RPMI8226 (cell line): Measurements from ENCODE around the gene PTPRE.

ENCODE experiments used
- DNase-seq: peaks from one replicate; pipeline ENCODE4 v3.0.0-alpha.2; 2015

PTPRE gene

DNA sequence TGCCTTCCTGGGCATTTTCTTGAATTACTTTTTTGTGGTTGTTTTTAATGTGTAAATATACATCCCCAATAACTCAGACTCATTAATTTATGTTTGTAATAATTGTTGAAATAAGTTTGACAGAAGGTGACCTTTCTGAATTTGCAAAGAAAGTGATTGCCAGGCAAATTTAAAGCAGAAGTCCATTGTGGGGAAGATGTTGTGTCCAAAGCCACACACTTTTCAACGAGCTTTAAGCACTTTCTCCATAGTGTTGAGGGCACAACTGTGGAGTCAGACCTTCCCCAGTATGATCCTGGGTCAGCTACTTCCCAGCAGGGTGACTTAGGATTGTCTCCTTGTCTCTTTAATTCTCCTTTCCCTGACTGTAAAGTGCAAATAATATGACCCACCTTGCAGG is 52.5 kb downstream of the PTPRE start:
- no peak for DNase-seq

GRCh38 chr10:127961071-127961470 is 54.2 kb downstream of the PTPRE start:
- DNase-seq, result no peak

DNA sequence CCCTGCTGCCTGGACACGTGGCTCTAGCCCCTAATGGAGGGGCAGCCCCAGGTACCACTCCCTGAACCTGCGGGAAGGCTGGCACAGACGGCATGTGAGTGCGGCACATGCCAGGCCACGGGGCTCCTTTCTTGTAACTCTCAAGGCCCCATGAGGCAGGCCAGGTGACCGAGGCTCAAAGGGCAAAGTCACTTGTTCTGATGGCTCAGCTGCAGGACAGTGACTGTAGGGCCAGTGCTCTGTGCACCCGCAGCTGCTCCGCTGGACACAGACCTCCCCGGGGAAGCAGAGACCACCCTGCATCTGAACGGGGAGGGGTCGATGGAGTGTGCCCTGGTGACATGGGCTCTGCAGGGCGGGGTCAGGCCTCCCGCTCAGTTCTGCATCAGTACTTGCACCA is 55.3 kb downstream of the PTPRE start:
- DNase-seq, result no peak

DNA sequence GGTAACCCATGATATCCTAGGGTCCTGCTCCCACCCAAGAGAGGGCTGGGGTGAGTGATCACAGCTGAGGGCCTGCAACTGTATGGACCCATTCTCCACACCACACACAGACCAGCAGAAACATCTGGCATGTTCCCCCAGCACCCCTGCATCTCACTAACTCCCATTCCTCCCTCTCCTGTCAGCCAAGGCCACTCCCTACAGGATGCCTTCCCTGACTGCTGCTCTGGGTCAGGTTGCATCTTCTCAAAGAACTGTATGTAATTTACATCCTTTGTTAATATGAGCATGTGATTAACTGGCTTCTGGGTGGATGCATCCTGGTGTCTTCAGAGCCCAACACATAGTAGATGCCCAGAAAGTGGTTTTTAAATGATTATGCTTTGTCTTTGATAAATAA is 56.2 kb downstream of the PTPRE start:
- no peak for DNase-seq

DNA sequence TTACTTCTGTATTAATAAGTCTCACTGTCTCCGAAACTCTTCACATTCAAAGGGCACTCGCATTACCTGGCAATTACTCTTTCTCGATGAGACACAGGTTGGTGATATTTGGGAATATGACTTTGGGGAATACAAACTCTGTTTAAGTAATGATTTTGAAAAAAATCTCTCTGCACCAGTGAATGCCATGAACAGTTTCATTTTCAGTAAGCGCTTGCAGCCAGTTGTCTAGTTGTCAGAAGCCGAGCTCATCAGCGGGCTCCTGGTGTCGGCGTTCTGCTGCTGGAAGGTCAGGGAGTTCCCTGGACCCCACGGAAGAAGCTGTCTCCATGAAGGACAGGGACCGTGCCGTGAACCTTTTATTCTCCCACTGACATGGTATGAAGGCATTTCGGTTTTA is 57.7 kb downstream of the PTPRE start:
- no peak for DNase-seq

DNA sequence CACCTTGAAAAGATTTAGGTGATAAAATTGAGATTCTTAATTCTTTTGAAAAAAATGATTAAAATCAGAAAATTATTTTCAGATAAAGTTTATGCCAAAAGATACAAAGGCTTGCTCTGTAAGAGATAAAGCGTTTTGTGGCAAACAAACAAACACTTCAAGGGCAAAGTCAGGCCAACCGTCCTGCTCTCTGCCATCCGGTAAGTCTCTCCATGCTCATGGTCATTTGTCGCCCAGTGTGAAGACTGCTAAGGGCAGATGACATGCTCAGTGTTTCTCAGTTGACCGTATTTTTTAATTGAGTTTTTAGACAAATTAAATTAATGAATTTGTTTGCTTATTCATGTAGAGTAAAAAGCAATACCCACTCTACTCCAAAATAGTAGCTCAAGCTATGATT is 60.0 kb downstream of the PTPRE start:
- DNase-seq, result no peak

GRCh38 chr10:127968027-127968441 is 61.1 kb downstream of the PTPRE start:
- DNase-seq, result no peak

- DNase-seq, result no peak
Observed at GRCh38 chr10:127968659-127969058, 61.8 kb downstream of the PTPRE start.

GRCh38 chr10:127971101-127971946 is 64.4 kb downstream of the PTPRE start:
- no peak for DNase-seq

DNA sequence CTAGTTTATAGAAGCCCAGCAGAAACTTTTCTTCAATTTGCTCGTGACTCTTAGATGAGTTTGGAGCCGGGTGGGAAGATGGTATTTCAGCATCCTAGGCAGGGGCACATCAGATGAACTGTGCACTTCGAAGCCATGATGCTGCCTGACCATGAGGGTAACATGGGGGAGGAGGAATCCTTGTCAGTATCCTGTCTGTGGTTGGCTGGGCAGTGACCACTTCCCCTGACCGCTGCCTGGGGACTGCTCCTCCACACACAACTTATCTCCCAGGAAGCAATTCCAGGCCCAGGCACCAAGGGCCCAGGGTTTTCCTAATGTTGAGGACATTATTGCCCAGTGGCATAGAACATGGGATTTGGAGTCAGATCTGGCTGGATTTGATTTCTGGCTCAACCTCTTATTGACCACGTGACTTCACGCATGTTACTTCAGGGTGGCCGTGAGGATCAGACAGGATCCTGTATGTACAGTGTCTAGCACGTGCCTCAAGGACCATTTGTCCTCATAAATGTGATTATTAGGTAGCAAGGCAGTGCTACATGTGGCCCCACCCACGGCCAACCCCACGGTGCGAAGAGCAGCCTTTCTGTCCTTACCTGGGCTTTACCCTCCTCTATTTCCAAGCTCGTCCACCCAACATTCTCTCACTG is 65.2 kb downstream of the PTPRE start:
- no peak for DNase-seq

DNA sequence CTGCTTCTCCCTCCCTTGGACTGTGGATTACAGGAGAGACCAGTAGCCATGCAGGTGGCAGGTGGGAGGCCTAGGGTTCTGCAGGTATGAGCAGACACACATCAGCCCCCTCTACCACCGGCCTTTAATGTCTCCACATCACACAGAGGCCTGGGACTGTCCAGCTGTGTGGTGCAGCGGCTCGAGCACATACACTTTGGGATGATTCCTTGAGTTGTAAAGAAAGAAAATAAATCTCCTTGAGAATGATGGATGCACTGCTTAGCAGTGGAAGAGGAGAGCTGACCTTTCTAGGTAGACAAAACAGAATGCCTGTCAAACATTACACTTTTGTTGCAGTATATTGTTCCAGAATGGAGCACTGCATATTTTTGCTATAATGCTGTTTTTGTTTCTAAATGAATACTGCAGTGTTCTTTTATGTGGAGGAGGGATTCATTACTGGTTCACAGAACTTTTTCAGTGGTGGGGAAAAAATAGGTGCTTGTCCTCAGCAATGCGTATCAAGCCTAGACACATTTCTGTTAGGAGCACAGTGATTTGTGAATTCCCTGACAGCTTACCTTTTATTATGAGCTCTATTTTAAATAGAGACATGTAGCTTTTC is 66.0 kb downstream of the PTPRE start:
- DNase-seq, result no peak

DNA sequence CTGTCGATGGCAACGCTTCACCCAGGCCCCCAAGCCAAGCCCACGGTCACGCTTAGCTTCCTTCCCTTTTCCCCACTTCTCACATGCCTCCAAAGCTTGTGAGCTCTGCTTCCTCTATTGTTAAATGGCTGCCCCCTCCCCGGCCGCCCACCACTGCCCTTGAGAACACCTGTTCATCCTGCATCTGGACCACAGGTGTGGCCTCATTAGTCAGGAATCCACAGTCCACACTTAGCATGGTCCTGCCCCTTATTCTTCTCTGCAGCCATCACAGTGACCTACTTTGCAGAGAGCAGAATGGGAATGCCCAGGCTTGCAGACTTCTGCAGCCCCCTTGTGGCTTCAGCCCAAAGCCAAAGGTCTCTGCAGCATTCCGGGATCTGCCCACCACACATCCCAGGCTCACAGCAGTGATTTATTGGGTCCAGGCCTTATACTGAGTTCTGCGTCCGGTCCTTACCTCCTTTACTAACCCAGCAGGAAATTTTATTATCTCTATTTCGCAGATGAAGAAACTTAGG is 66.9 kb downstream of the PTPRE start:
- no peak for DNase-seq

DNA sequence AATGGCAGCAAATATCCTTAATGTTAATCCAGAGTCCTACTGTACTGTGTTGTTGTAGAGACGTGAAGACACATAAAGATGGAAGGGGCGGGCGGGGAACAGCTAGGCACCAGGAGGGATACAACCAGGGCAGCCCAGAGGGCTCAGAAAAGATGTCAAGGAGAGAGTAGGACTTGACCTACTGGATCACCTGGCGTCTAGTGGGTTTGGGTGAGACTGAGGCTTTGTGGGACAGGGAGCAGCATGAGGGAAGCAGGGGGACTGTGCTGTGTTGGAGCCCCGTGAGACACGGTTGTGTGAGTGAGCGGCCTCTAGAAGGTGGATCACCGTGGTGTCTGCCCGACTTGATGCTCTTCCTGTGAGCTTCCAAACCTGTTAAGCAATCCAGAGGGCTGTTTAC is 68.0 kb downstream of the PTPRE start:
- no peak for DNase-seq

GRCh38 chr10:127976286-127976685 is 69.4 kb downstream of the PTPRE start:
- no peak for DNase-seq

DNA sequence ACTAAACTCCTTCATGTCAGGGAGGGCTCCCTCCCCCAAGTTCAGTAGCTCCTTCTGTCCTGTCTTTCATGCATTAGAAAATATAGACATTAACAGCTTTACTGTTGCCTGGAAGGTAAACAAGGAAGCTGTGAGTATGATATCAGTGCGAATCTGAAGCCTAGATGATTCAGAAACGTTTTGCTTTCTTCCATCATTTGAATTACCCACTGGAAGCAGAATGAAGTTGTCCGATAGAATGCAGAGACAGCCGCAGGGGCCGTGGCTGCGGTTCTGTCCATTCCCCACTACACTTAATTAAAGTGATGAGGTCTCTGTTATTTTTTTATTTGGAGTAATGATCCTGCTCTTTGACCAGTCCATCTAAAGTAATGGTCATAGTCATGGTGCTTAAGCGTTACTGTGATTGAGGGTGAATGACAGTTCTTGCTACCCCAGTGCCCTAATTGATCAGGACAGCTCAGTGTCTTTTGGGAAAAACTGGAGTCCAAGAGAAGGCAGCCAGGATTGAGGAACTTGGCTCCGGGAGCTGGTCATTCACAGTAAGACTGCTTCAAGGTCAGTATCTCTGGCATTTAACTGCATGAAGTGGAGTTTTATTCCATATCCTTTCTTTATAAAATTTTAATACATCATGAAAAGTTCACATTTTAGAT is 69.9 kb downstream of the PTPRE start:
- DNase-seq, result no peak

DNA sequence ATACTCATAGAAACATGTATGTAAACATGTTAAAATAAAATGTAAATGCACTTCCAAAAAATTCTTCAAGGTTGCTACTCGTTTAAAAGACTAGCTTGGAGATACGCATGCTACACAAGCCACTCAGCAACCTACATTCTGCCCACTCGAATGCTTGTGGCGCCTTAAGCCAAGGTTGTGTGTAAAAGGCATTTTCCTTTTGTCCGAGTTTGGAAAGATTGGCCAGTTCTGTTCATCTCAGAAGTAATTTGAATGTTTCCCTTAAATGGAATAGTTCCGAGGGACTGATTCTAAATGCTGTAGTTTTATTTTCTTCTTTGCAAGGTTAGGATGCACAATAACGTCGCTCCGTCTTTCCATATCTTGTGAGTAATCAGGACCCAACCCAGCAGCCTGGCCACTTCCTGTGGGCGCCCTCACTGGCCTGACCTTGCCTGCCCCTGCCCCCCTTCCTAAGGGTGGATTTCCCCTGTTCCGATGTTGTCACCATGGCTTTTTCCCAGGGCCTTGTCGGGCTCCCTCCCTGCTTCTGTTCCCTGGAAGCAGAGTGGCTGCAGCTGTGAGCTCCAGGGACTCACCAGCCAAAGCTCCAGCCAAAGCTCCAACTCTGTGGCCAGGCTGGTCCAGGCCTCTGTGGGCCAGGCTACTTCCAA is 70.6 kb downstream of the PTPRE start:
- no peak for DNase-seq

GRCh38 chr10:127978481-127978880 is 71.6 kb downstream of the PTPRE start:
- DNase-seq, result no peak

DNA sequence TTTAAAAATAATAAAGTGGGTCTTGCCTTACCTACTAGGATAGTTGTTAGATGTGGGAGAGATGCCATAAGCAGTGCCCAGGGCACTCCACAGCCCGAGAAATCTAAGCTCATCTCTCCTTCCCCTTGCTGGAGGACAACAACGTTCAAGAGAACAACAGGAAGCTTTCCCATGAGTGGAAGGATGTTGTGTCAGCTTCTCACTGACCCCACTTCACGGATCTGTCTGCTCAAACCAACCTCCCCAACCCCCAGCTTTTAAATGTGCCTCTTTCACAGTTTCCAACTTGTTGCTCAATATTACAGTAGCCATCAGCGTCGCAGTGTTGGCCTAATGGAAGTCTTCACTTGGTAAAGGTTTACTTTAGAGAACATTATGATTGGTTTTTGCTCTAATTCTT is 72.1 kb downstream of the PTPRE start:
- DNase-seq, result no peak

DNA sequence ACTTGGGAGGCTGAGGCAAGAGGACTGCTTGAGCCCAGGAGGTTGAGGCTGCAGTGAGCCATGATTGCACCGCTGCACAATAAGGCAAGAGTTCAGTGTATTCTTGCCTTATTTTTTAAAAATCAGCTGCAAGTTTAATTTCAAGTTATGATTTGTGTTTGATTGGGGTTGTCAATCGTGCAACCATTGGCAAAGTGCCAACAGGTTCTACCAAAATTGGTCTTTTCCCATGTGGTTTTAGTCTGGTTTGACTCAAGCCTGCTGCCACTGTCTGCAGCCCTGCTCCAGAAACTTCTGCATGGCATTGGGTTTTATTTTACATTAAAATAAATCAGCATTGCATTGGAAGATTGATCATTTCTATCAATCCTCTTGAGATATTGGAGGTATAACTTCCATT is 72.7 kb downstream of the PTPRE start:
- DNase-seq, result no peak

- no peak for DNase-seq
Observed at GRCh38 chr10:127980898-127981297, 74.0 kb downstream of the PTPRE start.

DNA sequence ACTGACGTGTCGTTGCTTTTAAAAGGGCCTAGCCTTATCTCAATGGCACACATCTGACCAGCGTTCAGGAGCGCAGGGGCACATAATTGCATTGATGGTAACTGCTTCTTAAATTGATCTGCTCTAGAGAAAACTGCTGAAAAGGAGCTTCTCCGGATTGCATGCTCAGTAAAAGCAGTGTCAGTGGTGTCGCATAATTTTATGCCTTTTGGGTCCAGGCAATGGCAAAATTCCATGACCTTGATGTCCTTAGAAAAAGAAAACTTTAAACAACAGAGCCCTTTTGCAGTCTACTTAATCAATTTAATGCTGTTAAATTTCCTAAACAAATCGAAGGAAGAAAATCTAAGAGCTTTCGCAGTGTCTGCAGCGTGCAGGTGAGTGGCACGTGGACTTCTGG is 75.7 kb downstream of the PTPRE start:
- DNase-seq, result no peak

GRCh38 chr10:127983344-127984100 is 76.6 kb downstream of the PTPRE start:
- DNase-seq, result peak; percentile 12
